ENCODE measurements around the gene AP5Z1.
"Not testable (repeated sequence)": the region's sequence is repeated elsewhere in the genome, so short reads cannot be mapped to it uniquely, and the experiment has no call there.

AP5Z1 gene

GRCh38 chr7:4789194-4790077 is 14.0 kb downstream of the AP5Z1 start:
- no peak for DNase-seq

- no peak for DNase-seq
Measured at GRCh38 chr7:4790078-4790465, 14.6 kb downstream of the AP5Z1 start.

GRCh38 chr7:4790516-4790991 is 15.1 kb downstream of the AP5Z1 start:
- DNase-seq = no peak

GRCh38 chr7:4791101-4791737 is 15.8 kb downstream of the AP5Z1 start:
- DNase-seq = no peak

GRCh38 chr7:4791738-4792536 is 16.5 kb downstream of the AP5Z1 start:
- DNase-seq = peak; percentile 92

GRCh38 chr7:4792537-4793126 is 17.2 kb downstream of the AP5Z1 start:
- DNase-seq = no peak

DNA sequence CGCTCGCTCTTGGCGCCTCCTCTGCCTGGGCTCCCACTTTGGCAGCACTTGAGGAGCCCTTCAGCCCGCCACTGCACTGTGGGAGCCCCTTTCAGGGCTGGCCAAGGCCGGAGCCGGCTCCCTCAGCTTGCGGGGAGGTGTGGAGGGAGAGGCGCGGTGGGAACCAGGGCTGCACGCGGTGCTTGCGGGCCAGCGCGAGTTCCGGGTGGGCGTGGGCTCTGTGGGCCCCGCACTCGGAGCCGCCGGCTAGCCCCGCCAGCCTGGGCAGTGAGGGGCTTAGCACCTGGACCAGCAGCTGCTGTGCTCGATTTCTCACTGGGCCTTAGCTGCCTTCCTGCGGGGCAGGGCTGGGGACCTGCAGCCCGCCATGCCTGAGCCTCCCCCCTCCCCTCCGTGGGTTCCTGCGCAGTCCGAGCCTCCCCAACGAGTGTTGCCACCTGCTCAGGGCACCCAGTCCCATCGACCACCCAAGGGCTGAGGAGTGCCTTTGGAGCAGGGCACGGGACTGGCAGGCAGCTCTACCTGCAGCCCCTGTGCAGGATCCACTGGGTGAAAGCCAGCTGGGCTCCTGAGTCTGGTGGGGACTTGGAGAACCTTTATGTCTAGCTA is 18.1 kb downstream of the AP5Z1 start:
- not testable (repeated sequence) for DNase-seq

DNA sequence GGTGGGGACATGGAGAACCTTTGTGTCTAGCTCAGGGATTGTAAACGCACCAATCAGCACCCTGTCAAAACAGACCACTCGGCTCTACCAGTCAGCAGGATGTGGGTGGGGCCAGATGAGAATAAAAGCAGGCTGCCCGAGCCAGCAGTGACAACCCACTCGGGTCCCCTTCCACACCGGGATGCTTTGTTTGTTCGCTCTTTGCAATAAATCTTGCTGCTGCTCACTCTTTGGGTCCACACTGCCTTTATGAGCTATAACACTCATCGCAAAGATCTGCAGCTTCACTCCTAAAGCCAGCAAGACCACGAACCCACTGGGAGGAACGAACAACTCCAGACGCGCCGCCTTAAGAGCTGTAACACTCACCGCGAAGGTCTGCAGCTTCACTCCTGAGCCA is 18.7 kb downstream of the AP5Z1 start:
- DNase-seq = not testable (repeated sequence)

DNA sequence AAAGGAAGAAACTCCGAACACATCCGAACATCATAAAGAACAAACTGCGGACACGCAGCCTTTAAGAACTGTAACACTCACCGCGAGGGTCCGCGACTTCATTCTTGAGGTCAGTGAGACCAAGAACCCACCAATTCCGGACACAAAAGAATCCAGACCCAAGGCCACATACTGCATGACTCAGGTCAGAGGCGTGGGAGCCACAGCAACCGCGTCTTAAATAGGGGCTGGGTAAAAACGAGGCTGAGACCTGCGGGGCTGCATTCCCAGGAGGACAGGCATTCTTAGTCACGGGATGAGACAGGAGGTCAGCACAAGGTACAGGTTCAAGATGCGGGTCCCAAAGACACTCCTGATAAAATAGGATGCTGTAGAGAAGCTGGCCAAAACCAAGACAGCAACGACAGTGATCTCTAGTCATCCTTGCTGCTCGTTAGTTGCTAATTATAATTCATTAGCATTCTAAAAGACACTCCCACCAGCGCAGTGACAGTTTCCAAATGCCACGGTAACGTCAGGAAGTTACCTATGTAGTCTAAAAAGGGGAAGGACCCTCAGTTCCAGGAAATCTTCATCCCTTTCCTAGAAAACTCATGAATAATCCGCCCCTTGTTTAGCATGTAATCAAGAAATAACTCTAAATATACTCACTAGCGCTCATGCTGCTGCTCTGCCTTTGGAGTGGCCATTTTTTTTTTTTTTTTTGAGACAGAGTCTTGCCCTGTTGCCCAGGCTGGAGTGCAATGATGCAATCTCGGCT is 19.3 kb downstream of the AP5Z1 start:
- DNase-seq = no peak

GRCh38 chr7:4796453-4796852 is 21.0 kb downstream of the AP5Z1 start:
- DNase-seq = no peak

DNA sequence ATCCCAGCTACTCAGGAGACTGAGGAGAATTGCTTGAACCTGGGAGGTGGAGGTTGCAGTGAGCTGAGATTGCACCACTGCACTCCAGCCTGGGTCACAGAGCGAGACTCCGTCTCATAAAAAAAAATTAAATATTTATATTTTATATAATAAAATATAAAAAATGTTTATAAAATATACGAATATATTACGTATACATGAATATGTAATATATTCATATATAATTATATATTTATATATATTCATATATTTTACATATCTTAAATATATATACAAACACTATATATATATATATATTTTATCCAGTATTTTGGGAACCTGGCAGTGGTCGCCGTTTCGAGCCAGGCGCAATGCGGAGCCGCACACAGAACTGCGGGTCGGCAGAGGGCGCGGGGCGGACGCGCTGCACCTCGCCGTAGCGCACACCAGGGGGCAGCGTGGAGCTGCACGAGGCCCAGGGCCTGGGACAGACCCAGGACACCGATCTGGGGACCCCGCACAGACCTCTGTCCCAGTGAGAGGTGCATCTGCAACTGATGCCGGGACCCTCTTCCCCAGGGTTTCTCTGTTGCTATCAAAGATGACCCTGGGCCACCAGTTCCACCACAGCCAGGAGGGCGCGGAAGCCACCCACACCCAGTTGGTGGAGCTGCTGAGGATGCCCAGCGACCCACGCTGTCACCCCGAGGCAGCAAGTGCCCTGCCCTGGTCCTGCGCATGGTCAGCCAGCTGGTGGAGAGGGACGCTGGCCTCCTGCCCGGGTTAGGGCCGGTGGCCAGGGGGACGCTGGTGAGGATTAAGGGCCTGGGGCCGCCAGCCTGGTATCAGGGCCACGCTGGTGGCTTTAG is 22.7 kb downstream of the AP5Z1 start:
- DNase-seq = peak; percentile 86

DNA sequence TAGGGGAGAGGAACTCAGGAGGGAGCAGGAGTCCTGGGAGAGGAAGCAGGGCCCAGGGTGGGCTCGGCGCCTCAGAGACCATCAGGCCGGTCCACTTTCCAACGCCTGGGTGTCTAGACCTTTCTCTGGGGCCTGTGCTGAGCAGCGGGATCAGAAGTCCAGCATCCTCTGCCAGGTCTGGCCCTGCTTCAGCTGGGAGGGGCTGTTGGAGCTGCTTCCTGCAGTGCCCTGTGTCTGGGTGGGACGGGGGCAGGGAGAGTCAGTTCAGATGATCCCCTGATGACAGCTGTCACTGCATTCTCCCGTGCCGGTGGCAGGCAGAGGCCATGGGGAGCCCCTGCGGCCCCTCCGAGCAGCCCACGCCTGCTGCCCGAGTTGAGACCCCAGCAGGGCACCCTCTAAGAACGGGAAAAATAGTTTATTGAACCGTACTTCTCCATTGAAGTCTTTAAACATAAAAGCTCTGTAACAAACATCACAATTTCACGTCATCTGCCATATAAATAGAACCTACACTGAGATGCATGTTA is 23.3 kb downstream of the AP5Z1 start:
- no peak for DNase-seq

- no peak for DNase-seq
Measured at GRCh38 chr7:4799508-4800268, 24.3 kb downstream of the AP5Z1 start.

DNA sequence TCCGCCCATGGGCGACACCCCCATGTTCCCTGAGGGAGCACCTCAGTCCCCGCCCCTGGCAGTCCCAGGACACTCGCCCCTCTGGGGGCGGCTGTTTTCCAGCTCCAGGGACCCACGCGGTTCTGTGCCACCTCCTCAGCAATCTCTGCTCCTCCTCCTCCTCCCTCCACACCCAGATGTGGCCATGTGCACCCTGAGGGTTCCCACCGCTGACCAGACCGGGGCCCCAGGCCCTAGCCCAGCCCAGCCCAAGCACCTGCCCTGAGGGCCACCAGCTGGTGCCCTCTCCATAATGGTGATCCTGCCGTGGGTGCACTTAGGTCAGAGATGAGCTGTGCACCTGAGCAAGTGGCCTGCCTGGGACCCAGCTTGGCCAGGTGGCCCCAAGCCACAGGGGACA is 25.1 kb downstream of the AP5Z1 start:
- DNase-seq = no peak

DNA sequence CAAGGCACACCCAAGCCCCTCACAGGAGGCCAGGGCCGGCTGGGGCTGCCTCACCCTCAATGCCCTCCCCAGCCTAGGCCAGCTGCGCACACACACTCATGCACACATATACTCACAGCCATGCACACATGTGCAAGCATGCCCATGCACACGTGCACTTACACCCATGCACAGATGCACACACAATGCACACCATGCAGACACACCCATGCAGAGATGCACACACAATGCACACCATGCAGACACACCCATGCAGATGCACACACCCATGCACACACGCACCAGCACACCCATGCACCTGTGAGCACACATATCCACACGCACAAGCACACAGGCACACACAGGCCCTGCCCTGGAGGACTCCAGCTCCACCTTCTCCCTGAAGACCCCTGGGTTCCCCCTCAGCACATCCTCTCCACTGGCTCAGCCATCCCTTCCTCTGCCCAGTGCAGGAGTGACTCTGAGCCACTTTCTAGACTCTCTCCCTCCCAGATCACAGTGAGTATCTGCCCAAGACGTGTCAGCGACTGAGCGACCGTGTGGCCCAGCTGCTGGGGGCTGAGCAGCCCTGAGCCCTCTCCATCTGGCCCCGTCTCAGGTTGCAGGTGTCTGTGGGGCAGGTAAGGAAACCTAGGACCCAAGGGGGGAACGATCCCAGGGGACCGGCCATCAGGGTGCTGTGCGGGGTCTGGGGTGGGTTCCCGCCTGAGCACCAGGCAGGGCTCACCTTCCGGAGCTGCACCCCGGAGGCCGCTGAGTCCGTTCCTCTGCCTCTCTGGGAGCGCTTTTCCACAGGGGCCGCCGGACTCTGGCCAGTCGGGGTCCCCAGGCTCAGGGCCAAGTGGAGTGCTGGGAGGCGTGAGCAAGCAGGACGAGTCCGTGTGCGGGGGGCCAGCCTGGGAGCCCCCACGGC is 25.8 kb downstream of the AP5Z1 start:
- DNase-seq = no peak

GRCh38 chr7:4801839-4802231 is 26.4 kb downstream of the AP5Z1 start:
- no peak for DNase-seq

GRCh38 chr7:4802577-4802976 is 27.2 kb downstream of the AP5Z1 start:
- DNase-seq = not testable (repeated sequence)

- no peak for DNase-seq
Measured at GRCh38 chr7:4803397-4804241, 28.2 kb downstream of the AP5Z1 start.

Measured in activated effector memory CD4-positive, alpha-beta T cell treated with anti-CD3 and anti-CD28 coated beads, Interleukin-2, amount 50 U/mL, for 16 hours (primary cell).